GM18517 (cell line): ENCODE data around the gene ALX3.

Experiments
- ATAC-seq: cut with Tn5 transposase; IDR thresholded peaks from one replicate; pipeline ENCODE4 v1.9.1; 2021; ENCODE audit warnings: mild to moderate bottlenecking, moderate library complexity; ENCODE audit not compliant: unreplicated experiment

The ALX3 gene

DNA sequence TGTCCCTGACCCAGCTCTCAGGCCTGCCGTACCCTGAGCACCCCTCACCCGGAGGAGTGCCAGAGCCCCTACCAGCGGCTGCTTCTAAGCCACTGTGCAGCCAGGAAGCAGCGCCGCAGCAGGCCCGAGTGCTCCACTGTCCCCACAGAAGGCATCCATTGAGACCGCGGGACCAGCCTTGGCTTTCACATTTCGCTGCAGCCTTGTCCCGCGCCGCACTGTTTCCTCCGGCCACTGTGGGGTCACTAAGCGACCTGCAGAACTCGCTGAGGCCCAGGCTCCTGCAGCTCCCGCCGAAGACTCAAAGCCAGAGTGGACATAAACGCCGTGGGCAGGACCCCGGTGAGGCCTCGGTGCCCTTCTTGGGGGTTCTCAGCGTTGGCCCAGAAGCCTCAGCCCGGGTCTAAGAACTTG, 3.0 kb downstream of the ALX3 start:
- ATAC-seq, result no peak

DNA sequence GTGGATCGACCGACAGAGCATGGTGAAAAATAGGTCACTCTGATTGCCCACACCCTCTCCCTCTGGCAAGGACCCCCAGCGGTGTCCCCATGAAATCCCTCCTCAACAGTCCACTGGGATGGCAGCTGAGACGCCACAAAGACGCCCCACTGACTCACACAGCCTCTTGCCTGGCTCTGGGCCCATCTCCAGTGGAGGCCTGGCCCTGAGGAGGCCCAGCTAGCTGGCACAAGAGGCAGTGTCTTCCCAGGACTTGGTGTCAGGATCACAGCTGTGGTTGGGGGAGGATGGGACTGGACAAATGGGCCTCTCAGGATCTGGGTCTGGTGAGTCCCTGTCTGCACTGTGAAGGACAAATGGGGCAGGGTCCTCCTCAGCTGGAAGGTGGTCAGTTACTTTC, 4.6 kb downstream of the ALX3 start:
- ATAC-seq, result no peak

DNA sequence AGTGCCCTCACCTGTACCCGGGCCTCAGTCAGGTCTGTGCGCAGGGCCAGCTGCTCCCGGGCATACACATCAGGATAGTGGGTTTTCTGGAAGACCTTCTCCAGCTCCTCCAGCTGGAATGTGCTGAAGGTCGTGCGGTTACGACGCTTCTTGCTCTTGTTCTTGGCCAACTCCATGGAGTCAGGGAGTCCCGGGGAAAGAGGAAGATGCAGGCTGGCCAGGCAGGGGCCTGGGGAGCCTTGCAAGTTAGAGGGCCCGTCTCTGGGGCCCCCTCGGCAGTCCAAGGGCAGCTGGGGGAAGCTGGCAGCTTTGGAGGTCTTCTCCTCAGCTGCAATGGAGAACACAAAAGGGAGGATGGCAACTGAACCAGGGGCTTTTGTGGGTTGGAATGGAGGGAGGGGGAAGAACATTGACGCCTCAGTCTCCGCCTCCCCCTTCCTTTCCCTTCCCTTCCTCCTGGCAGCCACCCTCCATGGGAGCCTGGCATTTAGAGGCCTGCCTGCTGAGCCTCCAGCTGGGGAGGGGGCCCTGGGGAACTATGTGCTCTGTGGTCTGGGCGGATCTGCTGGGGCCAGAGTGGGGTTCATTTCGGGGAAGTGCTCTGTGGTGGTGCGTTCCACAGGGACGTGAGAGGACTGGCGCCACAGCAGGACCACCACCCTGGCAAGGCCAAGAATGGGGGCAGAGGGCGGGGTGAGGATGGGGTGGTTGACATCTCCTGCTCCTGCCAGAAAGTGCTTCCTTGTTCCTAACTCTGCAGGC, 5.7 kb downstream of the ALX3 start:
- ATAC-seq, result no peak

DNA sequence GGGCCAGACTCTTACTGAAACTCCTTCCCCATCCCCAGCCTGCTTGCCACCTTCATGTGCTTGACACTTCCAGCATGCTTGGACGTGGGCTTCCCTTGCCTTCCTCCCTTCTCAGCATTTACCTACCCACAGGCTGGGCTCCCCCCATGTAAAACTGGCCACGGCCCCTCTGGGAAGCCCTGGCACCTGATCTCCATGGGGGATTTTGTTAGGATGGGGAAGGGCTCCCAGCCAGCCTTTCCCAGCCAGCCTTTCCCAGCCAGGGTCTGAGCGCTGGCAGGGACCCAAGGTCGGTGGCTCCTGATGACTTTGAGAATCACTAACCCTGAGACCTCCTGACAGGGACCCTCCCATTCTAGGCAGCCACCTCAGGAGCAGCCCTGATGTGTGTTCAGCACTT, 6.7 kb downstream of the ALX3 start:
- ATAC-seq, result no peak

DNA sequence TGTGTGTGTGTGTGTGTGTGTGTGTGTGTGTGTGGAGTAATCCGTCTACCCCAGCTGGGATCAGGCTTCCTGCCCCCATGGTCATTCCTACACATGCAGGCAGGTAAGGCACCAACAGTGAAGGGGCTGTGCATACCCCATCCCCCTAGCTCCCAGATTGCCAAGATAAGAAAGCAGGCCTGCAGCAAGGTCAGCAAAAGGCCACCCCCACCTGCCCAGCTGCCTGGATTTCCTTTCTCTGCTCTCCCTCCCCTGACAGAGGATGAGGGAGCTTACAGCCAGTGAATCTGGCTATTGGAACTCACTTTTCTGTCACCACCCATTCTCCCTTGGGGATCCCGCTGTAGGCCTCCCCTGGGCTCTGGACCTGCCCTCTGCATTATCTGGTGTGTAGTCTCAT, 7.9 kb downstream of the ALX3 start:
- ATAC-seq, result no peak

DNA sequence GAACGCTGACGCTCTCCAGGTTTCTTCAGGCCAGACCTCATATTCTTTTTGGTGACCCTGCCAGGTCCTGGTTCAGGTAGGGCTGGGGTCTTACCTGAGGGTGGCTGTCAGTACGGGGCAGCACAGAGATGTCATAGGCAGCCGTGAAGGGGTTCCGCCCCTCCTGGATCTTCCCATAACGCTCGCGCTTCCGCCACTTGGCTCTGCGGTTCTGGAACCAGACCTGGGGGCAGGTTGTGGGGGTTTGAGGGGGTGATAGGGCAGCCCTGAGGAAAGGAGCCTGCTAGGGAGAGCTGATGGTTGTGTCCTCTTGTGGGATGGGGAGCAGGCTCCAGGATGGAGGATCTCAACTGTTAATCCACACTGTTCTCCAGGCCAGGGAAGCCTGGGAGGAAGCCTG, 9.1 kb downstream of the ALX3 start:
- no peak for ATAC-seq

DNA sequence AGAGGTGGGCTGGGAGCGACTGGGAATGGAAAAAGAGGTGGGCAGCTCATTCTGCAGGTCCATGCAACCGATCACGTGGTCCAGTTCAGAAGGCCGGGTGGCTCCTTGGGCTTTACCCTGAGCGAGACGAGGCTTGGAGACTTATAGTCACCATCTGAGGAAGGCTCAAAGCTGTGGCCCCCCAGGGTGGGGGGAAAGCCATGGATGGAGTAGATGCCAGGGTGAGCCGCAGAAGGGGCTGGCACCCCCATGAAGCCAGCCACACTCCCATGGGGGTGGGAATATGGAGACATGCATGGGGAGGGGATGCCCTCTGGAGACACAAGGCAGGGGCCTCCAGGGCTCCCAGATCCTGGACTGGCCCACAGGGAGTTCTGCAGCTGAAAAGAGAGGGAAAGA, 9.8 kb downstream of the ALX3 start:
- ATAC-seq, result no peak

DNA sequence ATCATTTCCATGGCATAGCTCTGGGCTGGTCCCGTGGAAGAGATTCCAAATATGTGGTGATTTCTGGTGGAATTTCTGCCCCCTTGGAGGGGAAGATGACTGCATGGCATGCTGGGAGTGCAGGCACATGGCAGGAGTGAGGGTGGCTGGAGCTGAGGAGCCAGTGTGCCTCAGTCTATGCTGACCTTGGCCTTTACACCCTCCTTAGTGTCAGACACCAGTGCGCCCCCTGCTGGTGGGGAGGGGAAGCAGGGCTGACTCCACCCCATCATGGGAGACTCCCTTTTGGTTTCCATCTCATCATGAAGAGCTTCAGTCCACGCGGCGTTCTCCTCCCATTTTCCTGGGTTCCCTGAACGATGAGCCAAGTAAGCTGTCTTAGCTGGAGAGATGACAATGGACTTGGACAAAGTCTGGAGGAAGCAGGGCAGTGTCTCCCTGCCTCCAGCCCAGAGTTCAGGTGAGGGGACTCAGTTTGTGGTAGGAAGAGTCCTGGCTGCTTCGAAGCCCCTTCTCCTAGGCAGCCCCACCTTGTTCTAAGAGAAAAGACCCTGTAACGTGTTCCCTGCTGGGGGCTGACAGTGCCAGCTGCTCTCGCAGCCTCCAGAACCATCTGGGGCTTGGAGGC, 10.3 kb downstream of the ALX3 start:
- no peak for ATAC-seq

DNA sequence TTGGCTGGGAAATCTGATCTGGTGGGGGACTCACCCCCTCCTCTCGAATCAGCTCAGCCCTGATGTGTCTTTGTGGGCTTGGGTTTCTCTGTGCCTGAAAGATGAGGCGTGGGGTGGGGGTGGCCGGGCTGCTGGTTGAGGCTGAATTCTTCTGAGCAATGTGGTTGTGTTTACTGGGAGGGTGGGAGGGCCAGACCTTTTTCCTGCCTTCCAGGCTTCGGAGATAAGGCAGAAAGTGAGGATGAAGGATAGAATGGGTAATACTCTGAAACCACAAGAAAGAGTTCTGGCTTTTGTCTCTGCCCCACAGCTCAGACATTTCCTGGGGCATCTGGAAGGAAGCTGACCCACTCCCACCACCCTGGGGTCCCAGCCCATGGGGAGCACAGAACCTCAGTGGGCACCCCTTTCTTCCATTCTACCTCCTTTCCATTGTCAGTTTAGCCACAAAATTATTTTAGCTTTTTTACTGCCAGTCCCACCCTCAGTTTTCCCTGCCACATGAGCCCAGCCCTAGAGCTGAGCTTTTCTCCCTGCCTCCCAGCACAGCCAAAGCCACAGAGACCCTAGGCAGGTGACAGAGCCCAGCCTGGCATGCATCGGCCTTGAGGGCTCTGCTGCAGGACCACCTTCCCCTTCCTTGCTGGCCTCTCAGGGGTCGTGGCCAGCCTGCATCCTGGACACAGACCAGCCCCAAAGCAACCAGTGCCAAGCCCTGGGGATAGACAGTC, 11.2 kb downstream of the ALX3 start:
- no peak for ATAC-seq

DNA sequence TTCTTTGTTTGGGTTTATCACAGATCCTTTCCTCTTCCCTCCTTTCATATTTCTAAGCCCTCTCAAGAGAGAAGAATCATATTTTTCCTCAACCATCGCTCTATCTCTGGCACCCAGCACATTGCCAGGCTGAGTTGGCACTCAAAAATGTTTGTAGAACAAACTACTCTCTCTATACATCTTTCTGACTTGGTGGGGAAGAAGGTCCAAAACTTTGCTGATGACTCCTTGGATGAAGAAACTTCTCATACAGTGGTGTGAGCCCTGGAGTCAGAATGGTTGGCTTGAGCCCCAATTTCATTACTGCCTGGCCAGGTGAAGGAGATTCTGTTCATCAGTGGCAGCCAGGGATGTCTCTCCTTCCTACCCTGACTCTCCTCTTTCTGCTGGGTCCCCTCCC, 11.9 kb downstream of the ALX3 start:
- no peak for ATAC-seq

DNA sequence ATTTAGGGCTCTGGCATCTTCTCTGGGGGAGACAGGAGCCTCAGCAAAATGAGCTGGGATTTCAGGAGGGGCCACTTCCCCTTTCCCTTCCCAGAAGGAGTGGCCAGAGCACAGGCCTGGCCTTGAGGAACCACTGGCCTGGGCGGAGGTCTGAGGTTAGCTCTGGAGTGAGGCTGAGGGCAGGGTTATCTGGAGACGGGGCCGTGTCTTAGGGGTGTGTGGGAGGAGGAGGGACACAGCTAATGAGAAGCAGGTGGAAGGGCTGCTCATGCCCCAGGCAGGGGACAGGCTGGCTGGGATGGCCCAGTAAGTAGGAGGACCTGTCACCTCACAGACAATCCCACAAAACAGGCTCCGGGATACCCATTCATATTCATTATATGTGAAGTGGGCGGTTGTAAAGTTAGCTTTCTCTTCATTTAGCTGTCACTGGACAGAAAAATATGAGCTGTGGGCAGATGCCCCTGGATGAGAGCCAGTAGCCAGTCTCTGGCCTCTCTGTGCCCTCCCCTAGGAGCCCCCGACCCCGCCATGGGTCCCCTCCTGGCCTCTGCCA, 12.4 kb downstream of the ALX3 start:
- ATAC-seq, result no peak

DNA sequence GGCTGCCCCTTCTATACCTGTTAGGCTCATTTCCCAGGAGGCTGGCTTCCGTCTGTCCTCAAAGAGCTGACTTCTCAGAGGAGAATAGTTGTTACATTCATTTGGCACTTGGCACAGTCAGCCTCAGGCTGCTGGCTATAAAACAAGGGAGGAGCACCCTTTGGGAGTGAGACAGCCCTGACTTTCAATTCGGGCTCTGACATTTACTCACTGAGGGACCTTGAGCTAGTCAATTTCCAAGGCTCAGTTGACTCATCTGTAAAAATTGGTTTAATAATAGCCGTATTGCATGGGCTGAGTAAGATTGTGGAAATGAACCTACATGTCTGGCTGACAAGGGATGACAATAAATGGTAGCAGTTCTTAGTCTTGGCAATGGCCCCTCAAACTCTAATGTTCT, 13.7 kb downstream of the ALX3 start:
- ATAC-seq, result no peak

DNA sequence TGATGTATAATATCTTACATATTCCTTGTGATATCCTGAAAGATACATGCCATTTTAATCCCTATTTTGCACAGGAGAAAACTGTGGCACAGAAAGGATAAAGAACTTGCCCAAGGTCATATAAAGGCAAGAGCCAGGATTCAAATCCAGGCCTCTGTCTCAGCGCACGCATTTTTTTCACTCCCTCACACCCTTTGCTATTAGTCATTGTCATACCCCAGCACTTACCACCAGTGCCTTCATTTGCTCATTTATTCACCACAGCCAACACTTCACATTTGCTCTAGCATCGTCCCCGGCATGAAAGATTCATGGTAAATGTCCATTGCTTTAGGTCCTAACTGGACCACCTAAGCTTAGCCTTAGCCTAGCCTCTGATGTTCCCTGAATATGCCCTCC, 14.2 kb downstream of the ALX3 start:
- ATAC-seq, result no peak

DNA sequence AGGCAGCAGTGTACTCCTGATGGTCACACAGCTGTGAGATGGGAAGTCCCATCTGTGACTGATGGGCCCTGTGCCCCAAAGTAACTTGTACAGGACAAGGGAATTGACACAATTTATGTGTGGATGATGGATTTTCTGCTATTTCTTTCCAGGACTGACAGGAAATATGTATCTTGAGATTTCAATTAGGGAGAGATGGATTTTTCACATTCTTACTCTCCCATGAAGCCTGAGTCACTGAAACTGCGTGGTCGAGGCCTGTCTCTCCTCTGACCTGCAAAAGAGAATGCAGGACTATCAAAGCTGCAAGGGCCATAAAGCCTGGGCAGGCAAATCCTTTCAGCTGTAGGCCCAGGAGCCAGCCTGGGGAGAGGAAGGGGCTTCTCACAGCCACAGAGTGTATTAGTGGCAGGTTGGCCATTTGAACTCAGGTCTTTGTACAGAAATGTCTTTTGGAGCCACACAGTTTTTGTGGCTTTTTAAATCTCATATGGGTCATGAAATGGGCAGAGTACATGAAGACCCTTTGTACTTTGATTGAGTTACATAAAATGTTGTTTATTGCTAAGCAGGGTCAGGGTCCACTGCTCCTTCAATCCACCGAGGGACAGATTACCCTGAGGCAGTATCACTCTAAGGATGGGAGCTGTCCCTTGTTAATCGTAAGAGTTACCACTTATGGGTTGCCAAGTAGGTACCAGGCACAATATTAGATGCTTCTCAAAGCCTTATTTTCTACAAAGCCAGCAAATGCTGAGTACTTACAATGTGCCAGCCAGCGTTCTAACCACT, 14.8 kb downstream of the ALX3 start:
- ATAC-seq, result no peak

DNA sequence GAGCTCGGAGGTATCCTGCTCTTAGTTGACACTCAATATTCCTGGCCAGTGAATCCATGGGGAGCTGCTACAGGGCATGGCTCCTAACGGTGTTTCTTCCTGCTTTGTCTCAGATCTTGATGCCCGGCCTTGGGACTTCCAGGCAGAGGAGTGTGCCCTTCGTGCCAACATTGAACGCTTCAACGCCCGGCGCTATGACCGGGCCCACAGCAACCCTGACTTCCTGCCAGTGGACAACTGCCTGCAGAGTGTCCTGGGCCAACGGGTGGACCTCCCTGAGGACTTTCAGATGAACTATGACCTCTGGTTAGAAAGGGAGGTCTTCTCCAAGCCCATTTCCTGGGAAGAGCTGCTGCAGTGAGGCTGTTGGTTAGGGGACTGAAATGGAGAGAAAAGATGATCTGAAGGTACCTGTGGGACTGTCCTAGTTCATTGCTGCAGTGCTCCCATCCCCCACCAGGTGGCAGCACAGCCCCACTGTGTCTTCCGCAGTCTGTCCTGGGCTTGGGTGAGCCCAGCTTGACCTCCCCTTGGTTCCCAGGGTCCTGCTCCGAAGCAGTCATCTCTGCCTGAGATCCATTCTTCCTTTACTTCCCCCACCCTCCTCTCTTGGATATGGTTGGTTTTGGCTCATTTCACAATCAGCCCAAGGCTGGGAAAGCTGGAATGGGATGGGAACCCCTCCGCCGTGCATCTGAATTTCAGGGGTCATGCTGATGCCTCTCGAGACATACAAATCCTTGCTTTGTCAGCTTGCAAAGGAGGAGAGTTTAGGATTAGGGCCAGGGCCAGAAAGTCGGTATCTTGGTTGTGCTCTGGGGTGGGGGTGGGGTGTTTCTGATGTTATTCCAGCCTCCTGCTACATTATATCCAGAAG, 16.7 kb downstream of the ALX3 start:
- no peak for ATAC-seq

DNA sequence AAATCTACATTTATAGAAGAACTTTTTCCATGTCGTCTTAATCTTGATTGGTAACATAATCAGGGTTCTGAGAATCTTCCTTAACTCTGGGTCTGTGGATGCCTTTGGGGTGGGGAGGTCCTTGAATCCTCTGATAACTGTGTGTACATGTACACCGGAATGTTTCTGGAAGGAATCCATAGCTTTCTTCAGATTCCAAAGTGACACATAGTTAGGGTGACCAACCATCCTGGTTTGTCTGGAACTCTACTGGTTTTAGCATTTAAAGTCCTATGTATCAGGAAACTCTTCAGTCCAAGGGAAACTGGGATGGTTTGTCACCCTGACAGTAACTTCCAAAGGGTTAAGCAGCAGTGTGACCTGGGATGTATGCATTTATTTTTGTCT, 19.2 kb downstream of the ALX3 start:
- ATAC-seq, result no peak

DNA sequence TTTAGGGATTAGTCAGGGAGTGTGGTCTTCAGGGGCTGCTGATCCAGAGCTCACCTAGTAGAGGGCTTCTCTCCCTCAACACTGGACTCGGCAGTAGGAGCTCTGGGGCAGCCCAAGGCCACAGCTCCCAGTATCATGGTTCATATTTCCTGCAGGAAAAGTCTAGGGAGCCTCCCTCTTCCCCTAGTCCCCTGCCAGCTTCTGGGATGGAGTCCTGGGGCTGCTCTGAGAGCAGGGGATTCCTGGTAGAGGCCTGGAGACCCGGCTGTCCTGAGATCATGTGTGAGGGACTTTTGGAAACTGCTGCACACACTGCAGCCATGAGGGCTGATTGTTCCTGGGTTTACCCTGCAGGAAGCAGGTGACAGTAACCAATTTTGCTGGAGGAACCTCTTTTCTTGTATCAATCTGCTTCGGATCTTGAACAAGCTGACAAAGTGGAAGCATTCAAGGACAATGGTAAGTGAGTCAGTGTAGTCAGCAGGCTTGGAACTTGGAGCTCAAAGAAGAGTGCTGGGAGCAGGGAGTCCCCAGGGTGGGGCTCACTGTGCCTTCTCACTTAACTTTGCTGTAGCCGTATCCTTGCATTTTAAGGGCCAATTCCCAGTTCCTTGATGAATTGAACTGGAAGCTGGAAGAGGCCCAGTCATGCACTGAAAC, 19.7 kb downstream of the ALX3 start:
- ATAC-seq, result no peak

DNA sequence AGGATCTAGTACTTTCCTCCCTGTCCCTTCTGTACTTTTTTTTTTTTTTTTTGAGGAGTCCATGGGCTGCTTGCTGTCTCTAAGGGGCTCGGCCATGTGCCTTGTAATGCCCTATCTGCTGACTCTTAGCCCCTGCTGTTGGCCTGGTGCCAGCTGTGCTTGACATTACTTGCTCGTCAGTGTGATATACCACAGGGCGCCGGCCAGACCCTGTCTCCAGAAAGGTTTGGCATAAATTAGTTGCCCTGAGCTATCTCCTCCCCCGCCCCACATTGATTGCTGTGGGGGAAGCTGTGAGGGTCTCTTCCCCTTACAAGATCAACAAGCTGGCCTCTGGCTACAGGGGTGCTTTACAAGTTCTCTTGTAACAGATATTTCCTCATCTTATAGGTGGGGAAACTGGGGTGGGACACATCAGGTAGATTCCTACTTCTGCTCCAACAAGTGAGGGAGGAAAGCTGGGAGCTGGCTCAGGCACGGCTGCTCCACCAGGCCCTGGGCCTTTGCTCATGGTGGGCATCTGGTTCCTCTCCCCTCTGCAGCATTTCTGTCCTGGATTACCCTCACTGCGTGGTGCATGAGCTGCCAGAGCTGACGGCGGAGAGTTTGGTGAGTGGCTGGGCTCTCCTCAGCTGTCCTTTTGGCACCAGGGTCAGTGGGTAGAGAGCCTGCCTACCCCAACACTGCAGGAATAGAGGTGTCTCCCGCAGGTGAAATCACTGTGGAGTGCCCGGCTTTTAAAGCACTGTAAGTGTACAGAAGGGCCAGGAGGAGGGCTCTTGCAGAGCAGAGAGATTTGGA, 20.5 kb downstream of the ALX3 start:
- no peak for ATAC-seq
